Fibroblast of the conjunctiva (primary cell): ENCODE measurements around the gene PMM2.

Experiments
- DNase-seq: peaks from one replicate; pipeline ENCODE4 v3.0.0-alpha.2; 2010; ENCODE audit warnings: low read depth

Gene PMM2

GRCh38 chr16:8887952-8888560, 90.4 kb downstream of the PMM2 start:
- no peak for DNase-seq

GRCh38 chr16:8888951-8889892, 91.6 kb downstream of the PMM2 start:
- DNase-seq = no peak

GRCh38 chr16:8889893-8890548, 92.4 kb downstream of the PMM2 start:
- DNase-seq = no peak

- no peak for DNase-seq
Measured at GRCh38 chr16:8890549-8890921, 92.9 kb downstream of the PMM2 start.

- no peak for DNase-seq
Measured at GRCh38 chr16:8892101-8892575, 94.5 kb downstream of the PMM2 start.

GRCh38 chr16:8893426-8893825, 95.8 kb downstream of the PMM2 start:
- no peak for DNase-seq

GRCh38 chr16:8893976-8894690, 96.5 kb downstream of the PMM2 start:
- no peak for DNase-seq

- no peak for DNase-seq
Measured at GRCh38 chr16:8894736-8895334, 97.2 kb downstream of the PMM2 start.

- no peak for DNase-seq
Measured at GRCh38 chr16:8898660-8899318, 101.2 kb downstream of the PMM2 start.
